Ovary (tissue), 3 donors: ENCODE measurements around the gene CDC42EP4.

Experiments
- EP300 ChIP-seq: sonication (generic); formaldehyde crosslinking; IDR thresholded peaks from one replicate; pipeline ENCODE4 v1.6.1; 2017; ENCODE audit warnings: antibody characterized with exemption
- POLR2A ChIP-seq: fragments of 450-650 bp; IDR thresholded peaks from one replicate; pipeline ENCODE4 v1.6.1; 2017; ENCODE audit warnings: antibody characterized with exemption, mild to moderate bottlenecking, moderate library complexity
- TF ChIP-seq, protein P1 (sequence below), 3 donors: fragments of 450-650 bp in 2 of 3; fragments of 200-600 bp in 1 of 3; IDR thresholded peaks; one replicate each; pipeline versions ENCODE4 v1.5.1 to v1.8.0; 2016 to 2022; ENCODE audit warnings: antibody characterized with exemption in 3 of 3, mild to moderate bottlenecking in 1 of 3
- donor health status: DM: no; HTN: no; CAD: no.

DNA sequence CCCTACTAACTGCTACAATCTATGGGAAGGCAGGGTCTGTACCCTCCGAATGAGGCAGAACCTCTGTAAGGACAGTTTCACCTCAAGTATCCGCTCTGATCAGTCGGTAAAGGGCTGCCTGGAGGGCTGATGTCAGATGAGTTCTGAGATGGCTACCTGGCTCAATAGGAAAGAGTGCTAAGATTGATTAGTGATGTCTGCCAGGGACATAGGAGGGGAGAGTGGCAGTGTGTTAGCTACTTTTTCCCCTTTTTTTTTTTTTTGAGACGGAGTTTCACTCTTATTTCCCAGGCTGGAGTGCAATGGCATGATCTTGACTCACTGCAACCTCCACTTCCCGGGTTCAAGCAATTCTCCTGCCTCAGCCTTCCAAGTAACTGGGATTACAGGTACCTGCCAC is 39.1 kb upstream of the CDC42EP4 start:
- TF ChIP-seq, protein P1, sequence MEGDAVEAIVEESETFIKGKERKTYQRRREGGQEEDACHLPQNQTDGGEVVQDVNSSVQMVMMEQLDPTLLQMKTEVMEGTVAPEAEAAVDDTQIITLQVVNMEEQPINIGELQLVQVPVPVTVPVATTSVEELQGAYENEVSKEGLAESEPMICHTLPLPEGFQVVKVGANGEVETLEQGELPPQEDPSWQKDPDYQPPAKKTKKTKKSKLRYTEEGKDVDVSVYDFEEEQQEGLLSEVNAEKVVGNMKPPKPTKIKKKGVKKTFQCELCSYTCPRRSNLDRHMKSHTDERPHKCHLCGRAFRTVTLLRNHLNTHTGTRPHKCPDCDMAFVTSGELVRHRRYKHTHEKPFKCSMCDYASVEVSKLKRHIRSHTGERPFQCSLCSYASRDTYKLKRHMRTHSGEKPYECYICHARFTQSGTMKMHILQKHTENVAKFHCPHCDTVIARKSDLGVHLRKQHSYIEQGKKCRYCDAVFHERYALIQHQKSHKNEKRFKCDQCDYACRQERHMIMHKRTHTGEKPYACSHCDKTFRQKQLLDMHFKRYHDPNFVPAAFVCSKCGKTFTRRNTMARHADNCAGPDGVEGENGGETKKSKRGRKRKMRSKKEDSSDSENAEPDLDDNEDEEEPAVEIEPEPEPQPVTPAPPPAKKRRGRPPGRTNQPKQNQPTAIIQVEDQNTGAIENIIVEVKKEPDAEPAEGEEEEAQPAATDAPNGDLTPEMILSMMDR (IDR thresholded peaks at IDR 0.05): no peak
- TF ChIP-seq POLR2A (no peak), EP300 (no peak)
